GM12892 (cell line): ENCODE data around the gene DGCR2.

Source experiments
- DNase-seq: peaks from one replicate; pipeline ENCODE4 v3.0.0; 2011; ENCODE audit not compliant: insufficient read length
- FAIRE-seq: peaks from 2 replicates; lab custom pipeline; 2011; peaks lifted over from hg19 to GRCh38; lab: Jason Lieb, UNC
- POLR2A ChIP-seq: IDR thresholded peaks from 2 replicates; pipeline ENCODE4 v1.6.1; 2011; ENCODE audit warnings: low read depth, low read length, control low read depth
- POLR2AphosphoS5 ChIP-seq: IDR thresholded peaks from 2 replicates; pipeline ENCODE4 v1.6.1; 2011; ENCODE audit warnings: low read depth, low read length, control low read depth
- TAF1 ChIP-seq: IDR thresholded peaks from 2 replicates; pipeline ENCODE4 v1.6.1; 2011; ENCODE audit warnings: low read depth, mild to moderate bottlenecking, control low read depth, low read length, borderline replicate concordance

The DGCR2 gene

GRCh38 chr22:19043121-19044085 is 78.8 kb downstream of the DGCR2 start:
- DNase-seq (no peak), FAIRE-seq (no peak)
- no peak for TF ChIP-seq POLR2AphosphoS5
- TF ChIP-seq POLR2A: no peak
- TF ChIP-seq TAF1: no peak

GRCh38 chr22:19042285-19043120 is 79.7 kb downstream of the DGCR2 start:
- no peak for DNase-seq
- FAIRE-seq: no peak
- TF ChIP-seq POLR2AphosphoS5: no peak
- no peak for TF ChIP-seq POLR2A
- no peak for TF ChIP-seq TAF1

GRCh38 chr22:19041704-19042074 is 80.5 kb downstream of the DGCR2 start:
- TF ChIP-seq POLR2AphosphoS5 (no peak), POLR2A (no peak), TAF1 (no peak)
- no peak for DNase-seq
- FAIRE-seq: no peak

- FAIRE-seq (no peak), DNase-seq (no peak)
- TF ChIP-seq TAF1: no peak
- TF ChIP-seq POLR2A: no peak
- no peak for TF ChIP-seq POLR2AphosphoS5
These were observed 81.1 kb downstream of the DGCR2 start for GRCh38 chr22:19040888-19041703.

GRCh38 chr22:19040391-19040861 is 81.8 kb downstream of the DGCR2 start:
- TF ChIP-seq TAF1 (no peak), POLR2A (no peak), POLR2AphosphoS5 (no peak)
- FAIRE-seq: no peak
- no peak for DNase-seq

GRCh38 chr22:19039796-19040280 is 82.4 kb downstream of the DGCR2 start:
- no peak for DNase-seq
- TF ChIP-seq POLR2A: no peak
- TF ChIP-seq POLR2AphosphoS5: no peak
- TF ChIP-seq TAF1: no peak
- no peak for FAIRE-seq

- FAIRE-seq (no peak), DNase-seq (no peak)
- TF ChIP-seq POLR2A (no peak), TAF1 (no peak), POLR2AphosphoS5 (no peak)
These were observed 82.8 kb downstream of the DGCR2 start for GRCh38 chr22:19039448-19039780.

GRCh38 chr22:19038728-19039447 is 83.3 kb downstream of the DGCR2 start:
- no peak for FAIRE-seq
- no peak for TF ChIP-seq POLR2A
- TF ChIP-seq TAF1: no peak
- no peak for TF ChIP-seq POLR2AphosphoS5
- no peak for DNase-seq

GRCh38 chr22:19038164-19038546 is 84.1 kb downstream of the DGCR2 start:
- FAIRE-seq: no peak
- no peak for DNase-seq
- TF ChIP-seq TAF1: no peak
- no peak for TF ChIP-seq POLR2A
- TF ChIP-seq POLR2AphosphoS5: no peak
